GM21737 (cell line): ENCODE data around the gene GRB14.

Experiments used
- ATAC-seq: cut with Tn5 transposase; IDR thresholded peaks from one replicate; pipeline ENCODE4 v1.9.1; 2021; ENCODE audit warnings: mild to moderate bottlenecking, moderate library complexity; ENCODE audit not compliant: unreplicated experiment

Gene GRB14

GRCh38 chr2:164617466-164617865 lies 3.8 kb downstream of the GRB14 start:
- no peak for ATAC-seq

- no peak for ATAC-seq
These were observed 7.8 kb downstream of the GRB14 start for GRCh38 chr2:164613321-164613982.

DNA sequence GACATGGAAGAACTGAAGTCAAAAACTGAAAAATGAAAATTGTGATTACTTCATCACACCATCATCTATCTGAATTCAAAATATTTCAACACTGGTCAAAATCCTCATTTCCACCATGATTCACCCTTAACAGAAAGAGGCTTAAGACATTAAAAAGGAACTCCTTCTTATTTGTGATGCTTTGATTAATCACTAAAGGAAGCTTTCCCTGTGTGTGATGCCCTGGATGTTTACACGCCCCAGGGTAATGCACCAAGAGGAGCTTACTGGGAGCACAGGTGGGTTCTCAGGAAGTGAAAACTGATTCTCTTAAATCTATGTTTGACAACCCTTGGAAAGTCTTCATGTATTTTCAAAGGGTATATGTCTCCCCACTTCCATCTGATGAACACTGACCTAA lies 11.5 kb downstream of the GRB14 start:
- no peak for ATAC-seq

DNA sequence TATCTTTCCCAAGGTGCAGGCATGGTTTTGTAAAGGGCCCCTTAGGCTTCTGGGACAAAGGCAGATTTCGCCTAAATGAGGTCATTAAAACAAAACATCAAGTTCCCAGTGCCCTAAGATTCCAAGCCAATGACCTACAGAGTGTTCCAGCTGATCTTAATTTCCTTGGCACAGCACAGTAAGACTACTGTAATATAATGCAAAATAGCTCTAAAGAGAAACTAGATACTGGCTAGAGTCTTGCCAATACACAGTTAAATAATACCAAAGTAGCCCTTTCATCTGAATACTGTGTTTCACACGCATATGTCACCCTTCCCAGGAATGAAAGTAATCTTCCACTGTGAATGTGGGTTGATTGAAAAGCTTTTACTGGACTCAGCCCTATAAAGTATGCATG lies 14.7 kb downstream of the GRB14 start:
- no peak for ATAC-seq

DNA sequence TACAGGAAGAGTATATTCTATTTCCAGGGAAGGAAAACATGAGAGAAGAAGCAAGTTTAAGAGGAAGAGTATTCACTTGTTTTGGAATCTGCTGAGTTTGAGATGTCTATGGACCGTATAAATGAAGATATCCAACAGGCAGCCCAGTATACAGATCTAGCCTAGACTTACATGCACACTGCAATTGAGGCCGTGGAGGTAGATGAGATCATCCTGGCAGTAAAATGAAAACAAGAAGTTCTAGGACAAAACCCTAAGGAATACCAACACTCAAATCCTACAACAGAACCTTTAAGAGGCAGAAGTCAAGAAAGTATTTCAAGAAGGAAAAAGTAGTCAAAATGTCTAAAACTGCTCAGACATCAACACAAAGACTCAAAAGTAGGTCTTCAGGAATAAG lies 16.0 kb downstream of the GRB14 start:
- no peak for ATAC-seq

DNA sequence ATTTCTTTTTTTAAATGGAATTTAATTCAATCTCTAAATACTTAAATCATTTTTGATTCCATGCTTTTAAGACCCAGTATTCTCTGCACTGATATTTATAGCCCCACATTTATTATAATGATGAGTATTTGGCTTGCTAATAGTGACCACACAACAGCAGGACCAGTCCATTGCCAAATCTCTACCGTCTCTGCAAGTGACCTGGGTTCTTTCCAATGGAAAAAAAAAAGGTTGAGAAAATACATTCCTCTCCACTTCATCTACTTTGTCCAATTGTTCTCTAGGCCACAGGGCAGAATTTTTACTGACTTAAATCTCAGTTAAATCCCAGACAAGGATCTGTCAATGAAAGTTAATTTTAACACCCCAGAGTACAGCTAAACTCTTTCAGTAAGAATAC lies 20.5 kb downstream of the GRB14 start:
- no peak for ATAC-seq

GRCh38 chr2:164599954-164600589 lies 21.2 kb downstream of the GRB14 start:
- peak; percentile 96 for ATAC-seq

DNA sequence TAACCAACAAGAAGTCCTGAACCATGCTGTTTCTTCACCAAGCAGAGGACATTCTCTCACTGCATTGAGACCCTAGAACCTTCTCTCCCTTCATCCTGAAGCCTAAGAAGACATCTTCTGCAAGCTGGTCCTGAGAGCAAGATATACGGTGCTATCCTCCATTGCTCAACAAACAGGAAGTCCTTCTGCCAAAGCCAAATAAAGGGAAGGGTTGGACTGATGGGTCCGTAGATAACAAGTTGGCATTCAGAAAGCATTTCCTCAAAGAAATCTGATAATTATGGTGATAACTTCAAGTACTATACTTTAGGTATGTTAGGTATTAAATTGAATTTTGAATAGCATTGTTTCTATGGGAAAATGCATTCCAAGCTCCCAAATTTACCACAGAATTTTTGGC lies 23.3 kb downstream of the GRB14 start:
- no peak for ATAC-seq

- no peak for ATAC-seq
These were observed 26.3 kb downstream of the GRB14 start for GRCh38 chr2:164595031-164595430.

- no peak for ATAC-seq
These were observed 27.3 kb downstream of the GRB14 start for GRCh38 chr2:164593959-164594358.

GRCh38 chr2:164593541-164593940 lies 27.7 kb downstream of the GRB14 start:
- ATAC-seq = no peak

DNA sequence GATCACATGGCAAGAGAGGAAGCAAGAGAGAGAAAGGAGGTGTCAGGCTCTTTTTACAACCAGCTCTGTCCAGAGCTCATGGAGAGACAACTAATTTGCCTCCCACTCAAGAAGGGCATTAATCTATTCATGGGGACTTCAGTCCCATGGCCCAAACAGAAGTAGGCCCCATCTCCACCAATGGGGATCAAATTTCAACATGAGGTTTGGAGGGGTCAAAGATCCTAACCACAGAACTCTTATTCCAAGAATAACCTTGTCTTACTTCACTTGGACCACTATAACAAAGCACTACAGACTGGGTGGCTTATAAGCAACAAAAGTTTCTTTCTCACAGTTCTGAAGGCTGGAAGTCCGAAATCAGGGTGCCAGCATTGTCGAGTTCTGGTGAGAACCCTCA lies 31.8 kb downstream of the GRB14 start:
- ATAC-seq = no peak

DNA sequence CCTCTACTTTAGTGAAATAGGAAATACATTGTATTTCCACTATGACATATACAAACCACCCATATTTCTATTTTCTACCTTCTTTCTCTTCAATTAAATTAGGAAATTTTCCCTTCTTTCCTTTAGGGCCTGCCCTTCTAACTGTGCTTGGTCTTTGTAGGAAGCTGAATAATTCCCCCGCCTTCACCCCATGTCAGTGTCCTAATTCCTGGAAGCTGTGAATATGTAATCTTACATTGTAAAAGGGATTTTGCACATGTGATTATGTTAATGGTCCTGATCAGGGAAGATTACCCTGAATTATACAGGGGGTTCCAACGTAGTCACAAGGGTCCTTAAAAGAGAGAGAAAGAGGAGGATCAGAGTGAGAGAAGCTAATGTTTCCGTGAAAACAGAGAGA lies 40.2 kb downstream of the GRB14 start:
- ATAC-seq = no peak

GRCh38 chr2:164574931-164575330 lies 46.4 kb downstream of the GRB14 start:
- ATAC-seq = no peak

DNA sequence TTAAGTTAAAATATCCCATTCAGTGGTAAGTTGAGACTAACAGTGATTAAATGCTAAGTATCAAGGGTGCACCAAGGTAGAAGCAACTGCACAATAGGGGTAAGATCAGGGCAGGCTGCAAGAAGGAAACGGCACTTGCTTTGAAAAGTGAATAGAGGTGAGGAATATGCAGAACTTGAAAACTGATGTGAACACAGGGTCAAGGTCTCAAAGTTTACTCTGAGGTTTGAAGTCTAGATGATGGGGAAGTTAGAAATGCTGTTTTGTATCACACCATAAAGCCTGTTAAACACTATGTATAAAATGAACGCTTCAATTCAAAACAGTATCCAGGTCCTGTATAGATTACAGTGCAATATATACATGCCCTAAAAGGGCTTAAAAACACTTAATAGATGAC lies 50.8 kb downstream of the GRB14 start:
- no peak for ATAC-seq

DNA sequence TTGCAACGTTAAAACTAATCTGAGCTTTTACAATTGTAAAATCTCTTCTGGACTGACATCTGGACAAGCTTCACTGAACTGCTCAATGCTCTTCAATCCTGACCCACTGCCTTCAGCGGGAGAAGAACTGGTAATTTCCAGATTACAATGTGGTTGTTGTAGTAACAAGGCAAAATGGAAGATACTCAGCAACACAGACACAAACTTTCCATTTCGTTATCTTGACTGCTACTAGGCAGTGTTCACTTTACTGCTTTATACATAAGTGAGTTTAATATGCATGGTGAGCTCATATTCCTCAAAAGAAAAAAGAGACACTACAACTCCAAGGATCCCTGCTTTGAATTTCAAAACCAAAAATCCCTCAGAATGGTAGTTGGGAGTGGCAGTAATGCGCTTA lies 51.9 kb downstream of the GRB14 start:
- ATAC-seq = no peak

GRCh38 chr2:164568317-164568716 lies 53.0 kb downstream of the GRB14 start:
- no peak for ATAC-seq

DNA sequence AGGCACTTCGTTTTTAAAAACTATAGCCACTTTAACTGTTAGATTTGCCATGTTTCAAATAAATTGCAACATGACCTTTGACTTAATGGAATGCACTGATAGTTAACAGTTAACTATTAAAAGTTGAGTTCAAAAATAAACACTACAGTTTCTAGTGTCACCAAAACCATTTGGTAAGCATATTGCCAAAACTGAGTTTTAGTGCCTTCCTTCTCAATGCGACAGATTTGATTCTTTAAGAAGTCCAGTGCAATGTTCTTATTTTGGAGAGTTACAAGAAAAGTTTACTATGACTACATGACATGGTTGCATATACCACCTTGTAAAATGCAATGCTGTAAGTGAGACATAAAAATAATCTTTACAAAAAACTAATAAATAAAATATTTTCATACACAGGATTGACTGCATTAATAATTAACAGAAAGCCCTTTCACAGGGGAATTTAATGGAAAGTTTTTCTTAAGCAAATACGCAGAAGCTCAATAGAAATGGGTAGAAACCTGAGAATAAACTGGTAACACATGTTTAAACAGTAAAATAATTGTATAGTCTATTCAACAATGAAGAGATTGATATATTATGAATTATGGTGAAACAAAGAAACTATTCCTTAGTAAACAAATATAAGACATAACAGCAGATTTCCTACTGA lies 53.8 kb downstream of the GRB14 start:
- ATAC-seq = no peak

- ATAC-seq = no peak
These were observed 55.9 kb downstream of the GRB14 start for GRCh38 chr2:164565359-164565758.

GRCh38 chr2:164562666-164563065 lies 58.6 kb downstream of the GRB14 start:
- ATAC-seq = no peak

- ATAC-seq = no peak
These were observed 59.3 kb downstream of the GRB14 start for GRCh38 chr2:164561991-164562390.

GRCh38 chr2:164561416-164561815 lies 59.9 kb downstream of the GRB14 start:
- ATAC-seq = no peak
